Osteoblast (primary cell): ENCODE results near the gene MGMT. TPM values are rescaled to one million over a fixed set of nuclear protein-coding genes. Genes with fewer than 3 reads are reported as not detected.

Source experiments
- DNase-seq: peaks from one replicate; pipeline ENCODE4 v3.0.0; 2011; ENCODE audit warnings: low spot score, mixed read lengths; ENCODE audit not compliant: insufficient read length; ENCODE audit errors: missing footprints
- H2AFZ ChIP-seq: 2 replicates; pipeline ENCODE4 v1.6.0; 2011; ENCODE audit warnings: mild to moderate bottlenecking, low read length
- H3K27ac ChIP-seq: 2 replicates; pipeline ENCODE4 v1.5.1; 2011; ENCODE audit warnings: mild to moderate bottlenecking, low read depth, low read length, moderate library complexity
- H3K27me3 ChIP-seq: 2 replicates; pipeline ENCODE4 v1.6.0; 2012; ENCODE audit warnings: mild to moderate bottlenecking, control low read depth, inconsistent platforms, low read length, moderate library complexity; ENCODE audit not compliant: insufficient read depth
- H3K36me3 ChIP-seq: 2 replicates; pipeline ENCODE4 v1.5.1; 2011; ENCODE audit warnings: mild to moderate bottlenecking, low read length, control low read depth, moderate library complexity; ENCODE audit not compliant: insufficient read depth
- H3K4me1 ChIP-seq: 2 replicates; pipeline ENCODE4 v1.5.1; 2011; ENCODE audit warnings: mild to moderate bottlenecking, low read length, control low read depth, moderate library complexity; ENCODE audit not compliant: insufficient read depth
- H3K4me2 ChIP-seq: 2 replicates; pipeline ENCODE4 v1.6.0; 2011; ENCODE audit warnings: mild to moderate bottlenecking, low read length; ENCODE audit not compliant: insufficient read depth
- H3K4me3 ChIP-seq: fragments of 200-600 bp; sonication (generic); 3 replicates; pipeline ENCODE4 v1.5.1; 2012; ENCODE audit warnings: mild to moderate bottlenecking, low read length, inconsistent platforms; ENCODE audit not compliant: insufficient read depth
- H3K79me2 ChIP-seq: 2 replicates; pipeline ENCODE4 v1.6.0; 2012; ENCODE audit warnings: mild to moderate bottlenecking, low read length, control low read depth, inconsistent platforms; ENCODE audit not compliant: insufficient read depth
- H3K9me3 ChIP-seq: 2 replicates; pipeline ENCODE4 v1.5.1; 2011; ENCODE audit warnings: low read depth, low read length, control low read depth
- H4K20me1 ChIP-seq: 2 replicates; pipeline ENCODE4 v1.6.0; 2012; ENCODE audit warnings: mild to moderate bottlenecking, low read length, control low read depth; ENCODE audit not compliant: insufficient read depth
- CTCF ChIP-seq: IDR thresholded peaks from 2 replicates; pipeline ENCODE4 v1.5.1; 2011; ENCODE audit warnings: mild to moderate bottlenecking, low read depth, low read length, moderate library complexity; ENCODE audit errors: extremely low read depth
- total RNA-seq: library from RNA; depleted of rRNA; stranded (reverse); fragments of >200 nt; gene quantifications from 2 replicates; pipeline ENCODE4 v1.2.3, GENCODE V29; 2012

Gene MGMT
- total RNA-seq, 1 donor: 21.0 TPM

GRCh38 chr10:129730993-129731325 is 263.9 kb downstream of the MGMT start:
- H3K4me1 ChIP-seq: no peaks in the 10 kb centered on the region
- no peak for TF ChIP-seq CTCF
- no peaks in the 10 kb centered on the region for H3K79me2 ChIP-seq
- no peak overlapping the region for H3K4me3 ChIP-seq
- H3K36me3 ChIP-seq: no peaks in the 10 kb centered on the region
- no peak overlapping the region for H3K27ac ChIP-seq
- H3K4me2 ChIP-seq: no peak overlapping the region
- H3K9me3 ChIP-seq: no peaks in the 10 kb centered on the region
- H4K20me1 ChIP-seq: no peaks in the 10 kb centered on the region
- no peak for DNase-seq
- H2AFZ ChIP-seq: no peak overlapping the region
- no peaks in the 10 kb centered on the region for H3K27me3 ChIP-seq

- no peak for TF ChIP-seq CTCF
- Histone ChIP-seq H3K9me3 (no peaks in the 10 kb centered on the region), H3K27me3 (no peaks in the 10 kb centered on the region), H3K27ac (no peak overlapping the region), H3K79me2 (no peaks in the 10 kb centered on the region), H2AFZ (no peak overlapping the region), H3K4me2 (no peak overlapping the region), H3K4me1 (no peaks in the 10 kb centered on the region), H4K20me1 (no peaks in the 10 kb centered on the region), H3K36me3 (no peaks in the 10 kb centered on the region), H3K4me3 (no peak overlapping the region)
- DNase-seq: no peak
Measured at GRCh38 chr10:129740532-129741279, 273.7 kb downstream of the MGMT start.

- Histone ChIP-seq H3K4me2 (no peak overlapping the region), H3K4me1 (no peaks in the 10 kb centered on the region), H3K27me3 (no peaks in the 10 kb centered on the region), H4K20me1 (no peaks in the 10 kb centered on the region), H3K27ac (no peak overlapping the region), H2AFZ (no peak overlapping the region), H3K4me3 (no peak overlapping the region), H3K36me3 (no peaks in the 10 kb centered on the region), H3K79me2 (no peaks in the 10 kb centered on the region), H3K9me3 (no peaks in the 10 kb centered on the region)
- no peak for DNase-seq
- TF ChIP-seq CTCF: no peak
Measured at GRCh38 chr10:129741280-129741977, 274.4 kb downstream of the MGMT start.

- H3K27me3 ChIP-seq: no peaks in the 10 kb centered on the region
- H3K79me2 ChIP-seq: no peaks in the 10 kb centered on the region
- no peak for TF ChIP-seq CTCF
- H3K36me3 ChIP-seq: no peaks in the 10 kb centered on the region
- no peaks in the 10 kb centered on the region for H3K4me1 ChIP-seq
- H2AFZ ChIP-seq: no peak overlapping the region
- no peaks in the 10 kb centered on the region for H3K9me3 ChIP-seq
- no peak overlapping the region for H3K4me2 ChIP-seq
- H3K4me3 ChIP-seq: no peak overlapping the region
- no peak overlapping the region for H3K27ac ChIP-seq
- no peaks in the 10 kb centered on the region for H4K20me1 ChIP-seq
- DNase-seq: no peak
Measured at GRCh38 chr10:129741978-129742741, 275.1 kb downstream of the MGMT start.
